Measurements from ENCODE around the gene NRG3. TPM values are rescaled to one million over a fixed set of nuclear protein-coding genes. Genes with fewer than 3 reads are reported as not detected.

Gene NRG3
- total RNA-seq, 2 experiments from 2014 or later: not detected

DNA sequence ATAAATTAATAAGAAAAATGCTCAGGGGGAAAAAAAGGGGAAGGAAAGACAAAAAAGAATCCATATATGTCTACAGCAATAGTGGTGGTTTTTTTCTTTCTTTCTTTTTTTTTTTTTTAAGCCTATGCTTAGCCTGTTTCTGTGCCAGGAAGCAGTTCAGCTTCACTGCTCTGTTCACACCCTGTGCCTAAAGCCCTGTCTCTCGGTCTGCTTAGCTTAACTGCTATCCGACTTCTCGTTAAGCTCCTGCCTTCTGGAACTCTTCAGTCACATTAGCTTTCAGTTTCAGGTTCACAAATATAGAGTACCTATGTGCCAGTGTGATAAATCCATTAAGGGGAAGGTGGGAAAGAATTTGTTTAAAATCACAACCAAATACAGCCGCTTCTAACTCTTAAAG is 26.5 kb upstream of the NRG3 start:
- Histone ChIP-seq H3K36me3 (ENCODE audit: insufficient read depth, low read length) (no peaks in the 10 kb centered on the region), H3K9me3 (ENCODE audit: control insufficient read depth in 1 of 2, insufficient read depth in 1 of 2, low read length in 2 of 2) (no peaks in the 10 kb centered on the region), H3K4me1 (ENCODE audit: insufficient read depth, low read length) (no peaks in the 10 kb centered on the region), H3K4me3 (ENCODE audit: low read length) (no peak overlapping the region), H3K27ac (ENCODE audit: low read depth in 1 of 2, low read length in 2 of 2) (no peak overlapping the region), H3K27me3 (ENCODE audit: control insufficient read depth in 1 of 2, insufficient read depth in 2 of 2, low read length in 2 of 2) (no peaks in the 10 kb centered on the region)
- Mint-ChIP-seq H3K4me3 (no peak overlapping the region), H3K27me3 (no peaks in the 10 kb centered on the region), H3K27ac (no peak overlapping the region), H3K4me1 (ENCODE audit: low read depth) (no peaks in the 10 kb centered on the region), H3K9me3 (no peaks in the 10 kb centered on the region), H3K36me3 (ENCODE audit: low read depth) (no peaks in the 10 kb centered on the region)
- DNase-seq: no peak
- TF ChIP-seq, protein P1, sequence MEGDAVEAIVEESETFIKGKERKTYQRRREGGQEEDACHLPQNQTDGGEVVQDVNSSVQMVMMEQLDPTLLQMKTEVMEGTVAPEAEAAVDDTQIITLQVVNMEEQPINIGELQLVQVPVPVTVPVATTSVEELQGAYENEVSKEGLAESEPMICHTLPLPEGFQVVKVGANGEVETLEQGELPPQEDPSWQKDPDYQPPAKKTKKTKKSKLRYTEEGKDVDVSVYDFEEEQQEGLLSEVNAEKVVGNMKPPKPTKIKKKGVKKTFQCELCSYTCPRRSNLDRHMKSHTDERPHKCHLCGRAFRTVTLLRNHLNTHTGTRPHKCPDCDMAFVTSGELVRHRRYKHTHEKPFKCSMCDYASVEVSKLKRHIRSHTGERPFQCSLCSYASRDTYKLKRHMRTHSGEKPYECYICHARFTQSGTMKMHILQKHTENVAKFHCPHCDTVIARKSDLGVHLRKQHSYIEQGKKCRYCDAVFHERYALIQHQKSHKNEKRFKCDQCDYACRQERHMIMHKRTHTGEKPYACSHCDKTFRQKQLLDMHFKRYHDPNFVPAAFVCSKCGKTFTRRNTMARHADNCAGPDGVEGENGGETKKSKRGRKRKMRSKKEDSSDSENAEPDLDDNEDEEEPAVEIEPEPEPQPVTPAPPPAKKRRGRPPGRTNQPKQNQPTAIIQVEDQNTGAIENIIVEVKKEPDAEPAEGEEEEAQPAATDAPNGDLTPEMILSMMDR (IDR thresholded peaks at IDR 0.05): no peak
- intact Hi-C loops (cut with DNase I, micrococcal nuclease): no loop called here
- CTCF ChIA-PET: no interaction called here
- ATAC-seq (ENCODE audit: poor library complexity): no peak
- POLR2A ChIA-PET: no interaction called here

DNA sequence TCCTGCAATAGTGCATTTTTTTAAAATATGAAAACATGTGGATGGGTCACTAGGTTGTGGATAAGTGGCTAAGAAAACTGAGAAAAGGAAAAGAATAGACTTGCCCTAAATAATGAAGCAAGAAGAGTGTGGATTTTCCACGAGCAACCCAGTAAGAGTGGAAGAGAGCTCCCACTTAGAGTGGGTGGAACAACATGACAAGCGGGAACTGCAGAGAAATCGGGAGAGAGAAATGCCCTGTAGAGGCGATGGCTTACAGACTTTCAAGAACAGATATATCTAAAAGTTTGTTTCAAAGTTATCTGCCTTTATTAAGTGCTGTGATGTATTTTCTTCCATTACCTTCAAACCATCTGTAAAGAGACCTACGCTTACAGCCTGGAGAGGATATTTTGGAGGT is 26.1 kb upstream of the NRG3 start:
- TF ChIP-seq, protein P1 (IDR thresholded peaks at IDR 0.05): no peak
- H3K9me3 ChIP-seq (ENCODE audit: control insufficient read depth in 1 of 2, insufficient read depth in 1 of 2, low read length in 2 of 2): no peaks in the 10 kb centered on the region

DNA sequence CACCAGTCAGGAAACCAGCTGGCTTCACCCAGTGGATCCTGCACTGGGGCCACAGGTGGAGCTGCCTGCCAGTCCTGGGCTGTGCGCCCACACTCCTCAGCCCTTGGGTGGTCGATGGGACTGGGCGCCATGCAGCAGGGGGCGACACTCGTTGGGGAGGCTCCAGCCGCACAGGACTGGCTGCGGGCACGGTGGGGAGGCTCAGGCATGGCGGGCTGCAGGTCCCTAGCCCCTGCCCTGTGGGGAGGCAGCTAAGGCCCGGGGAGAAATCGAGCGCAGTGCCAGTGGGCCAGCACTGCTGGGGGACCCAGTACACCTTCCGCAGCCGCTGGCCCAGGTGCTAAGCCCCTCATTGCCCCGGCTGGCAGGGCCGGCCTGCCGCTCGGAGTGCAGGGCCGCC is 12.4 kb upstream of the NRG3 start:
- Histone ChIP-seq H3K27ac (ENCODE audit: low read depth in 1 of 2, low read length in 2 of 2) (no peak overlapping the region), H3K27me3 (ENCODE audit: control insufficient read depth in 1 of 2, insufficient read depth in 2 of 2, low read length in 2 of 2) (no peaks in the 10 kb centered on the region), H3K36me3 (ENCODE audit: insufficient read depth, low read length) (no peaks in the 10 kb centered on the region), H3K4me1 (ENCODE audit: insufficient read depth, low read length) (no peaks in the 10 kb centered on the region), H3K4me3 (ENCODE audit: low read length) (no peak overlapping the region), H3K9me3 (ENCODE audit: control insufficient read depth in 1 of 2, insufficient read depth in 1 of 2, low read length in 2 of 2) (peaks cover 0 to 8% of the 10 kb centered on the region in 2 experiments)
- DNase-seq: no peak
- ChIA-PET CTCF (no interaction called here), POLR2A (no interaction called here)
- Mint-ChIP-seq H3K4me3 (no peak overlapping the region), H3K27me3 (peaks cover 3% of the 10 kb centered on the region), H3K4me1 (ENCODE audit: low read depth) (no peaks in the 10 kb centered on the region), H3K36me3 (ENCODE audit: low read depth) (no peaks in the 10 kb centered on the region), H3K9me3 (peaks cover 2% of the 10 kb centered on the region), H3K27ac (no peak overlapping the region)
- ATAC-seq (ENCODE audit: poor library complexity): no peak
- TF ChIP-seq, protein P1 (IDR thresholded peaks at IDR 0.05): no peak
- intact Hi-C loops (cut with DNase I, micrococcal nuclease): no loop called here

More for the DNA sequence above, 26.1 kb upstream of the NRG3 start:
- Histone ChIP-seq H3K4me3 (ENCODE audit: low read length) (no peak overlapping the region), H3K4me1 (ENCODE audit: insufficient read depth, low read length) (no peaks in the 10 kb centered on the region), H3K27ac (ENCODE audit: low read depth in 1 of 2, low read length in 2 of 2) (no peak overlapping the region), H3K27me3 (ENCODE audit: control insufficient read depth in 1 of 2, insufficient read depth in 2 of 2, low read length in 2 of 2) (no peaks in the 10 kb centered on the region), H3K36me3 (ENCODE audit: insufficient read depth, low read length) (no peaks in the 10 kb centered on the region)
- intact Hi-C loops (cut with DNase I, micrococcal nuclease): no loop called here
- H3K36me3 Mint-ChIP-seq (ENCODE audit: low read depth): no peaks in the 10 kb centered on the region
- ATAC-seq (ENCODE audit: poor library complexity) (no peak), DNase-seq (no peak)
- ChIA-PET POLR2A (no interaction called here), CTCF (no interaction called here)
- H3K4me1 Mint-ChIP-seq (ENCODE audit: low read depth): no peaks in the 10 kb centered on the region
- H3K9me3 Mint-ChIP-seq: no peaks in the 10 kb centered on the region
- H3K27ac Mint-ChIP-seq: no peak overlapping the region
- no peaks in the 10 kb centered on the region for H3K27me3 Mint-ChIP-seq
- H3K4me3 Mint-ChIP-seq: no peak overlapping the region
